HCT116 (cell line): ENCODE data around the gene IMPG1. TPM values are rescaled to one million over a fixed set of nuclear protein-coding genes. Genes with fewer than 3 reads are reported as not detected.

Experiments
- ATAC-seq: fragments of 200-7000 bp; cut with Tn5 transposase; 2 replicates; pipeline ENCODE4 v1.9.1; 2020; ENCODE audit warnings: mild to moderate bottlenecking, moderate library complexity
- BruUV-seq: library from RNA; stranded (reverse); fragments of 400-500 nt; replicated peaks from 2 replicates; lab custom pipeline; 2021; lab: Mats Ljungman, UMichigan
- CTCF ChIA-PET: fragments of 300-600 bp; sonication (Branson Sonifier 250); formaldehyde crosslinking; loops from one replicate; lab custom pipeline; 2021; ENCODE audit warnings: antibody characterized with exemption; lab: Charles Lee
- POLR2A ChIA-PET: fragments of 300-600, 350-600 bp; sonication (Branson Sonifier 250); formaldehyde crosslinking; loops from one replicate; lab custom pipeline; 2021; ENCODE audit warnings: antibody characterized with exemption; lab: Charles Lee
- RAD21 ChIA-PET, 2 experiments: fragments of 300-600 bp; sonication (Branson Sonifier 250); formaldehyde crosslinking; loops; one replicate each; lab custom pipeline; 2023; ENCODE audit warnings: low total read pairs in 2 of 2; ENCODE audit not compliant: uncharacterized antibody in 2 of 2, unreplicated experiment in 2 of 2, low non-redundant PET in 1 of 2; lab: Charles Lee
- DNase-seq: peaks from one replicate; pipeline ENCODE4 v3.0.0-alpha.2; 2010; ENCODE audit warnings: low read depth, low spot score
- H2AFZ ChIP-seq: fragments of 200-600 bp; shearing (Covaris generic), sonication (generic); 2 replicates; pipeline ENCODE4 v1.6.1; 2017; ENCODE audit warnings: low read depth, mixed run types, mixed read lengths, antibody characterized with exemption, low read length; ENCODE audit not compliant: poor library complexity, severe bottlenecking
- H3K27ac ChIP-seq: 2 replicates; pipeline ENCODE4 v1.5.1; 2012; ENCODE audit warnings: low read depth, low read length
- H3K27me3 ChIP-seq: fragments of 200-600 bp; sonication (generic); 2 replicates; pipeline ENCODE4 v1.6.1; 2016; ENCODE audit warnings: mixed run types, low read length, mixed read lengths; ENCODE audit not compliant: insufficient read depth
- H3K36me3 ChIP-seq, 2 experiments: fragments of 200-500 bp in 1 of 2; fragments of 200-600 bp in 1 of 2; sonication (Bioruptor generic) in 1 of 2; sonication (generic) in 1 of 2; 2 replicates each; pipeline versions ENCODE4 v1.5.1 to v1.6.1; 2014 to 2016; ENCODE audit warnings: low read length in 2 of 2, inconsistent platforms in 1 of 2, mixed read lengths in 1 of 2, mixed run types in 1 of 2; ENCODE audit not compliant: insufficient read depth in 2 of 2, control insufficient read depth in 1 of 2
- H3K4me1 ChIP-seq, 2 experiments: fragments of 200-600 bp in 1 of 2; sonication (generic) in 1 of 2; 2 replicates each; pipeline versions ENCODE4 v1.5.1 to v1.6.1; 2012 to 2017; ENCODE audit warnings: low read length in 2 of 2, inconsistent platforms in 1 of 2, mild to moderate bottlenecking in 1 of 2, mixed read lengths in 1 of 2, mixed run types in 1 of 2, moderate library complexity in 1 of 2; ENCODE audit not compliant: insufficient read depth in 2 of 2, control insufficient read depth in 1 of 2
- H3K4me2 ChIP-seq: fragments of 200-600 bp; sonication (generic); 2 replicates; pipeline ENCODE4 v1.6.1; 2017; ENCODE audit warnings: mixed run types, low read length, mixed read lengths
- H3K4me3 ChIP-seq, 2 experiments: fragments of 200-600 bp in 1 of 2; sonication (generic) in 1 of 2; replicated peaks in 1 of 2; 2 replicates each; pipeline ENCODE4 v1.5.1; 2011 to 2016; ENCODE audit warnings: low read length in 2 of 2, control low read depth in 1 of 2, low read depth in 1 of 2, mild to moderate bottlenecking in 1 of 2, mixed read lengths in 1 of 2, mixed run types in 1 of 2
- H3K79me2 ChIP-seq: fragments of 200-600 bp; sonication (generic); 2 replicates; pipeline ENCODE4 v1.6.1; 2017; ENCODE audit warnings: mild to moderate bottlenecking, mixed run types, low read length, moderate library complexity, mixed read lengths; ENCODE audit not compliant: insufficient read depth
- H3K9ac ChIP-seq: fragments of 200-600 bp; sonication (generic); 2 replicates; pipeline ENCODE4 v1.6.1; 2016; ENCODE audit warnings: low read length, mixed read lengths
- H3K9me2 ChIP-seq: fragments of 200-600 bp; sonication (generic), shearing (Covaris generic); 2 replicates; pipeline ENCODE4 v1.6.1; 2017; ENCODE audit warnings: mixed run types, mild to moderate bottlenecking, moderate library complexity; ENCODE audit not compliant: insufficient read depth
- H3K9me3 ChIP-seq, 2 experiments: fragments of 200-500 bp in 1 of 2; fragments of 200-600 bp in 1 of 2; sonication (Bioruptor generic) in 1 of 2; sonication (generic) in 1 of 2; 2 replicates each; pipeline ENCODE4 v1.6.1; 2014 to 2017; ENCODE audit warnings: low read length in 2 of 2, mixed read lengths in 2 of 2, inconsistent platforms in 1 of 2, low read depth in 1 of 2, mild to moderate bottlenecking in 1 of 2, mixed run types in 1 of 2, moderate library complexity in 1 of 2; ENCODE audit not compliant: control insufficient read depth in 1 of 2, insufficient read depth in 1 of 2
- H4K20me1 ChIP-seq: fragments of 200-600 bp; sonication (generic), shearing (Covaris generic); 2 replicates; pipeline ENCODE4 v1.6.1; 2017; ENCODE audit warnings: mixed run types, mild to moderate bottlenecking, moderate library complexity; ENCODE audit not compliant: insufficient read depth
- ATF3 ChIP-seq: IDR thresholded peaks from 2 replicates; pipeline ENCODE4 v1.6.1; 2012
- CEBPB ChIP-seq: IDR thresholded peaks from 2 replicates; pipeline ENCODE4 v1.6.1; 2012; ENCODE audit warnings: low read depth
- EGR1 ChIP-seq: IDR thresholded peaks from 2 replicates; pipeline ENCODE4 v1.6.1; 2012; ENCODE audit warnings: low read depth
- EZH2 ChIP-seq: fragments of 200-600 bp; sonication (generic); IDR thresholded peaks from 2 replicates; pipeline ENCODE4 v1.6.1; 2017; ENCODE audit warnings: antibody characterized with exemption, mixed run types
- JUND ChIP-seq: IDR thresholded peaks from 2 replicates; pipeline ENCODE4 v1.6.1; 2012
- MAX ChIP-seq: IDR thresholded peaks from 2 replicates; pipeline ENCODE4 v1.6.1; 2012
- POLR2A ChIP-seq: IDR thresholded peaks from 2 replicates; pipeline ENCODE4 v1.7.0; 2011; ENCODE audit warnings: borderline replicate concordance; ENCODE audit not compliant: insufficient read depth, insufficient read length; ENCODE audit errors: extremely low read depth
- POLR2AphosphoS5 ChIP-seq: IDR thresholded peaks from 2 replicates; pipeline ENCODE4 v1.6.1; 2011; ENCODE audit warnings: mild to moderate bottlenecking, low read depth, low read length, moderate library complexity
- RAD21 ChIP-seq: IDR thresholded peaks from 2 replicates; pipeline ENCODE4 v1.6.1; 2012; ENCODE audit warnings: low read depth, mild to moderate bottlenecking
- REST ChIP-seq: IDR thresholded peaks from 2 replicates; pipeline ENCODE4 v1.6.1; 2012; ENCODE audit warnings: low read depth
- SP1 ChIP-seq: IDR thresholded peaks from 2 replicates; pipeline ENCODE4 v1.6.1; 2012; ENCODE audit warnings: low read depth
- TCF7L2 ChIP-seq: IDR thresholded peaks from 2 replicates; pipeline ENCODE4 v1.7.0; 2011; ENCODE audit warnings: borderline replicate concordance, inconsistent platforms; ENCODE audit not compliant: insufficient read depth, insufficient read length; ENCODE audit errors: extremely low read depth
- YY1 ChIP-seq: IDR thresholded peaks from 2 replicates; pipeline ENCODE4 v1.6.1; 2011; ENCODE audit warnings: low read length, low read depth, moderate library complexity, mild to moderate bottlenecking; ENCODE audit not compliant: insufficient replicate concordance; ENCODE audit errors: extremely low read depth
- ZBTB33 ChIP-seq: IDR thresholded peaks from 2 replicates; pipeline ENCODE4 v1.6.1; 2011; ENCODE audit warnings: mild to moderate bottlenecking, low read length, moderate library complexity; ENCODE audit not compliant: insufficient replicate concordance; ENCODE audit errors: extremely low read depth
- ZFX ChIP-seq: fragments of 450-650 bp; IDR thresholded peaks from 2 replicates; pipeline ENCODE4 v1.6.1; 2017
- ZNF274 ChIP-seq: fragments of 200-500 bp; sonication (Bioruptor generic); IDR thresholded peaks from 2 replicates; pipeline ENCODE4 v1.6.1; 2014; ENCODE audit warnings: mild to moderate bottlenecking, low read depth, low read length, inconsistent platforms
- intact Hi-C: fragments of 100-400 bp; cut with micrococcal nuclease; formaldehyde crosslinking; loops from 2 replicates; pipeline ENCODE4 v1.10.0; 2022
- total RNA-seq: library from RNA; stranded (reverse); gene quantifications from one replicate; pipeline ENCODE4 v1.2.1, GENCODE V29; 2021; ENCODE audit not compliant: unreplicated experiment

The IMPG1 gene
- total RNA-seq, 1 experiment from 2014 or later = not detected

- DNase-seq = no peak
- Histone ChIP-seq H3K4me2 (no peak overlapping the region), H4K20me1 (no peaks in the 10 kb centered on the region), H3K4me1 (no peaks in the 10 kb centered on the region), H3K36me3 (no peaks in the 10 kb centered on the region), H3K9me2 (no peaks in the 10 kb centered on the region), H3K9ac (no peak overlapping the region), H3K4me3 (no peak overlapping the region), H3K79me2 (no peaks in the 10 kb centered on the region), H3K27ac (no peak overlapping the region), H3K9me3 (no peaks in the 10 kb centered on the region), H3K27me3 (no peaks in the 10 kb centered on the region), H2AFZ (no peak overlapping the region)
- ATAC-seq = no peak
- intact Hi-C loops = no loop called here
- no peak for TF ChIP-seq SP1
- TF ChIP-seq ZNF274 = no peak
- TF ChIP-seq YY1 = no peak
- no peak for TF ChIP-seq EGR1
- TF ChIP-seq POLR2AphosphoS5 = no peak
- no peak for TF ChIP-seq ZBTB33
- no peak for TF ChIP-seq TCF7L2
- TF ChIP-seq CEBPB = no peak
- no TSS peak for BruUV-seq
- ChIA-PET RAD21 (no interaction called here), POLR2A (no interaction called here), CTCF (no interaction called here)
Observed at GRCh38 chr6:76057469-76057868, 15.0 kb downstream of the IMPG1 start.

- no peaks in the 10 kb centered on the region; the same call in 1 of the 2 replicates for H3K9me2 ChIP-seq
- no peaks in the 10 kb centered on the region for H3K36me3 ChIP-seq
- ATAC-seq = no peak
- no peaks in the 10 kb centered on the region for H3K27me3 ChIP-seq
- no peaks in the 10 kb centered on the region for H3K9me3 ChIP-seq
- no peak overlapping the region for H3K9ac ChIP-seq
- H3K4me1 ChIP-seq = no peaks in the 10 kb centered on the region
- no peak overlapping the region for H3K4me3 ChIP-seq
- RAD21 ChIA-PET = no interaction called here
- CTCF ChIA-PET = no interaction called here
- H2AFZ ChIP-seq = no peak overlapping the region
- no peak overlapping the region for H3K4me2 ChIP-seq
- intact Hi-C loops = no loop called here
- POLR2A ChIA-PET = no interaction called here
- DNase-seq = no peak
- BruUV-seq = no TSS peak
- no peaks in the 10 kb centered on the region for H4K20me1 ChIP-seq
- no peaks in the 10 kb centered on the region for H3K79me2 ChIP-seq
- H3K27ac ChIP-seq = no peak overlapping the region
- no peak for TF ChIP-seq MAX
- no peak for TF ChIP-seq ATF3
- TF ChIP-seq POLR2A = no peak
- no peak for TF ChIP-seq JUND
- no peak for TF ChIP-seq ZFX
- no peak for TF ChIP-seq ZNF274
- no peak for TF ChIP-seq EZH2
- TF ChIP-seq SP1 = no peak
- TF ChIP-seq REST = no peak
- no peak for TF ChIP-seq RAD21
Observed at GRCh38 chr6:76052314-76052713, 20.1 kb downstream of the IMPG1 start.
